A549 (cell line): ENCODE measurements around the gene POLR1B.

Experiments used
- BCL3 ChIP-seq: fragments of >200 bp; sonication (Bioruptor Twin); formaldehyde crosslinking; IDR thresholded peaks from 3 replicates; pipeline ENCODE4 v1.6.1; 2016
- CHD4 ChIP-seq: fragments of 200-600 bp; sonication (generic); IDR thresholded peaks from 2 replicates; pipeline ENCODE4 v1.6.1; 2016; ENCODE audit warnings: antibody characterized with exemption, mild to moderate bottlenecking, borderline replicate concordance
- CTCF ChIP-seq: fragments of >200 bp; sonication (Bioruptor Twin); formaldehyde crosslinking; IDR thresholded peaks from 3 replicates; pipeline ENCODE4 v1.5.1; 2016
- ELK1 ChIP-seq: fragments of 150-350 bp; IDR thresholded peaks from 2 replicates; pipeline ENCODE4 v1.6.1; 2014; ENCODE audit warnings: low read depth, mild to moderate bottlenecking, low read length
- EP300 ChIP-seq, 2 experiments: fragments of >200 bp; sonication (Bioruptor Twin); formaldehyde crosslinking; IDR thresholded peaks; 2 replicates in 1 of 2; 3 replicates in 1 of 2; pipeline ENCODE4 v1.6.1; 2016 to 2017
- JUN ChIP-seq, 2 experiments: fragments of >200 bp; sonication (Bioruptor Twin); formaldehyde crosslinking; IDR thresholded peaks; 2 replicates in 1 of 2; 3 replicates in 1 of 2; pipeline ENCODE4 v1.6.1; 2016 to 2017
- KDM1A ChIP-seq: fragments of 200-600 bp; sonication (generic); IDR thresholded peaks from 2 replicates; pipeline ENCODE4 v1.6.1; 2016; ENCODE audit warnings: low read depth, mild to moderate bottlenecking
- KDM5A ChIP-seq: fragments of 200-600 bp; sonication (generic); IDR thresholded peaks from 2 replicates; pipeline ENCODE4 v1.6.1; 2016; ENCODE audit warnings: antibody characterized with exemption, mild to moderate bottlenecking
- MAX ChIP-seq: IDR thresholded peaks from 2 replicates; pipeline ENCODE4 v1.6.1; 2012
- MYC ChIP-seq: IDR thresholded peaks from 2 replicates; pipeline ENCODE4 v1.6.1; 2012; ENCODE audit warnings: mild to moderate bottlenecking, inconsistent platforms, low read length, improper control_type of control experiment, borderline replicate concordance
- POLR2A ChIP-seq: IDR thresholded peaks from 2 replicates; pipeline ENCODE4 v1.6.1; 2012; ENCODE audit warnings: mild to moderate bottlenecking, low read length
- POLR2AphosphoS2 ChIP-seq: conservative IDR thresholded peaks from 2 replicates; pipeline ENCODE4 v1.6.1; 2012; ENCODE audit warnings: low read length, improper control_type of control experiment, inconsistent platforms
- RARB ChIP-seq: fragments of 250-450 bp; sonication (Bioruptor Pico); IDR thresholded peaks from 2 replicates; pipeline ENCODE4 v1.8.0; 2021; ENCODE audit warnings: mild to moderate bottlenecking, moderate library complexity
- TP53 ChIP-seq: fragments of 250-450 bp; sonication (Bioruptor Pico); IDR thresholded peaks from 2 replicates; pipeline ENCODE4 v1.5.0; 2021; ENCODE audit warnings: mild to moderate bottlenecking, moderate library complexity

- TF ChIP-seq POLR2AphosphoS2 (no peak), TP53 (no peak), KDM5A (no peak), POLR2A (no peak), KDM1A (no peak), CTCF (no peak), MYC (no peak), MAX (no peak), JUN (IDR thresholded peaks at IDR 0.05) (no peak), BCL3 (no peak), EP300 (IDR thresholded peaks at IDR 0.05) (no peak), CHD4 (no peak), ELK1 (no peak), RARB (CRISPR knock-in tag) (no peak)
Measured at GRCh38 chr2:112580084-112580483, 37.8 kb downstream of the POLR1B start.
